Ureter (tissue), 1 donor: Measurements from ENCODE around the gene PKMYT1. TPM values are rescaled to one million over a fixed set of nuclear protein-coding genes. Genes with fewer than 3 reads are reported as not detected.

ENCODE experiments used
- DNase-seq: peaks from one replicate; pipeline ENCODE4 v3.0.0-alpha.2; 2020; ENCODE audit warnings: low spot score
- total RNA-seq: library from RNA; stranded (reverse); gene quantifications from one replicate; pipeline ENCODE4 v1.2.4, GENCODE V29; 2023
- donor health status: DM: yes; HTN: yes; CAD: no.

The PKMYT1 gene
- total RNA-seq, 1 donor from 2014 or later = 2.2 TPM

DNA sequence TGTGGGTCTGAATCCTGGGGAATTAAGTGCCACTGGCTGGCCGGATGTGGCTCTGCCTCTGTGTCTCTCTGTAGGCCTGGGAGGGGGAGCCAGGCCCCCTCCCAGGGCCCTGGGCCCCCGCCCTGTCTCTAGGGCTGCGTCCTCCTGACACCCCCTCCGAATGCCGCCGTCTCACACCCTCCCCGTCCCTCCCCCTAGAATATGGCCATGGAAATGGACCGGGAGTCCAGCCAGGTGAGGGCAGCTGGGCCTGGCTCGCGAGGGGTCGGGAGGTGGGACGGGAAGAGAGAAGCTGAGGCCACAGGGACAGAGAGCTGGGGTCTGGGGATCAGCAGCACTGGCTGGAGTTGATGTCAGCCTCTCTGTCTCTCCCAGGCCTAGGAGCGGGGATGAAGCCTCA, 16.1 kb upstream of the PKMYT1 start:
- DNase-seq = no peak

- no peak for DNase-seq
Measured at GRCh38 chr16:2992383-2993081, 12.3 kb upstream of the PKMYT1 start.

GRCh38 chr16:2991566-2992261, 11.5 kb upstream of the PKMYT1 start:
- no peak for DNase-seq

DNA sequence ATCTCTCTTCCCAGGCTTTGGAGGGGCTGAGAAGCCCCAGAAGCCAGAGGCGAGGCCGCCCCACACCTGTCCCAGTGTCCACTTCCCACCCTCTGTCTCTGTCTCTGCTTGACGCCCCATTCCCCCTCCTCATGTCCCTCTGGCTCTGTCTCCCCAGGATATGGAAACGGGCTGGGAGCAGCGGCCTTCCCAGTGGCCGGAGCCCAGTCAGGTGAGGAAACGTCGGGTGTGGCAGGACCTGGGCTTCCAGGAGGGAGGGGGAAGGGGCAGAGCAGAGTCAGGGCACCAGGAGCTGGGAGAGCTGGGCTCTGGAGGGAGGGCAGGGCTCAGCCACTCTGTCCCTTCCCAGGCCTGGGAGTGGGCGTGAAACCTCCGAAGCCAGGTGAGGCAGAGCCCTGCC, 10.6 kb upstream of the PKMYT1 start:
- DNase-seq = no peak

- DNase-seq = no peak
Measured at GRCh38 chr16:2988590-2989099, 8.4 kb upstream of the PKMYT1 start.

GRCh38 chr16:2987833-2988232, 7.6 kb upstream of the PKMYT1 start:
- DNase-seq = no peak

DNA sequence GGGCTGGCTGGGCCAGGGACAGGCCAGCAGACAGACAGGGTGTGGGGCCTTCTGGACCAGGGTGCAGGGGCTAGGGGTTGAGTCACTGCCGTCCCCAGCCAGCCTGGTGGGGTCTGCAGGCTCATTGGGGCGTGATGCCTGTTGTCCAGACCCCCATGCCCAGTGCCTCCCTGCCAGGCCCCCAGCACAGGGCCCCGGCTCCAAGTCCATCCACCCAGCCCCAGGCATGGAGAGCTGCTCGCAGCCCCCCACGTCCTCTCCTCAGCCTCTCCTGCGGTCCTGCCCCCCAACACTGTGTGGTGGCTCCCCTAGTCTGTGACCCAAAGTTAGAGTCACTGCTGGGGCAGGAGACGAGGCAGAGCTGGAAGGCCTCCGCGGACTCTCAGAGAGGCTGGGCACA, 7.0 kb upstream of the PKMYT1 start:
- DNase-seq = no peak

- no peak for DNase-seq
Measured at GRCh38 chr16:2986623-2987188, 6.5 kb upstream of the PKMYT1 start.

DNA sequence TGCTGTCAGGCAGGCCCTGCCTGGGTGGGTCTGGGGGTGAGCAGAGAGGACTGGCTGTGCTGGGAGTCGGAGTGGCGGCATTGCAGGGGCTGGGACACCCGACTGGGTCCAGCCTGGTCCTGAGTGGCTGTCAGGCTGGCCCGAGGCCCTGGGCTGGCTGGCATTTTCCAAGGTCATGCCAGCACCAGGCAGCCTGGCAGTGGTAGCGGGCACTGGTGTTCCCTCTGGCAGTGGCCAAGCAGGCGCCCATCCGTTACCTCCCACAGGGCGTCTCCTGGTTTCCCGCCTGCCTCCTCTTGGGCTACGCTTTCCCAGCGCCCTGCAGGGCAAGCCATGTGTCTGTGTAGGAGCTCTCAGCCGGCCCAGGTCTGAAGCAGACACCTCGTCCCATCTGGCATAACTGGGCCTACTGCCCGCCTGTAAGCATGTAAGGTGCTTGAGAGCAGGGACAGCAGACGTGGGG, 5.7 kb upstream of the PKMYT1 start:
- no peak for DNase-seq

DNA sequence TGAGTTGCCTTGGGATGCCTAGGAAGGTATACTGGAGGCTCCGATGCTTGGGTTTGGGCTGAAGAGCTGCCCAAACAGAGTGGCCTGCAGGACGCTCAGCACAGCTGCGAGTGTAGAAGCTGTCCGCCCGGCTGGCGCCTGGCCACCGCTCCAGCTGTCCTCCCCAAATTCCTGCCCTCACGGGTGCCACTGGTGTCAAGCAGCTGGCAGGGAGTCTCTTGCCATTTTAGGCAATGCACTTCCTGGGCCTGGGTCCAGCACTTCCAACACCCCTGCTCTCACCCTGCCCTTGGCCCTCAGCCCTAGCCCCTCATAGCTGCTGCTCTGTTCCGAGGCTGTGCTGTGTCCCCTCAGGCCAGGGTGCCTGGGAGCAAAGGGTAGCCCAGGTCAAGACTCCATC, 5.2 kb upstream of the PKMYT1 start:
- no peak for DNase-seq

DNA sequence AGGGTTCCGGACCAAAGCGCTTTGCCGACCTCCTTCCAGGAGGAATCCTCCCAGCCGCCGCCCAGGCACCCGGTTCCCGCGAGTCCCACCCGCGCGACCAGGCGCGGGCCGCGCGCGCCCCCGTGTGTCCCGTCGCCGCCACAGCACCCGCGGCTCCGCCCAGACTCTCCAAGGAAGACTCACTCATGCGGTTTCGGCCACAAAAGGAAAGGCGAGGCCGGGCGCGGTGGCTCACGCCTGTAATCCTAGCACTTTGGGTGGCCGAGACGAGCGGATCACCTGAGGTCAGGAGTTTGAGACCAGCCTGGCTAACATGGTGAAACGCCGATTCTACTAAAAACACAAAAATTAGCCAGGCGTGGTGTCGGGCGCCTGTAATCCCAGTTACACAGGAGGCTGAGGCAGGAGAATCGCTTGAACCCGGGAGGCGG, 3.5 kb upstream of the PKMYT1 start:
- DNase-seq = peak; percentile 86

- no peak for DNase-seq
Measured at GRCh38 chr16:2982402-2982801, 2.2 kb upstream of the PKMYT1 start.

- DNase-seq = no peak
Measured at GRCh38 chr16:2981899-2982250, 1.6 kb upstream of the PKMYT1 start.

DNA sequence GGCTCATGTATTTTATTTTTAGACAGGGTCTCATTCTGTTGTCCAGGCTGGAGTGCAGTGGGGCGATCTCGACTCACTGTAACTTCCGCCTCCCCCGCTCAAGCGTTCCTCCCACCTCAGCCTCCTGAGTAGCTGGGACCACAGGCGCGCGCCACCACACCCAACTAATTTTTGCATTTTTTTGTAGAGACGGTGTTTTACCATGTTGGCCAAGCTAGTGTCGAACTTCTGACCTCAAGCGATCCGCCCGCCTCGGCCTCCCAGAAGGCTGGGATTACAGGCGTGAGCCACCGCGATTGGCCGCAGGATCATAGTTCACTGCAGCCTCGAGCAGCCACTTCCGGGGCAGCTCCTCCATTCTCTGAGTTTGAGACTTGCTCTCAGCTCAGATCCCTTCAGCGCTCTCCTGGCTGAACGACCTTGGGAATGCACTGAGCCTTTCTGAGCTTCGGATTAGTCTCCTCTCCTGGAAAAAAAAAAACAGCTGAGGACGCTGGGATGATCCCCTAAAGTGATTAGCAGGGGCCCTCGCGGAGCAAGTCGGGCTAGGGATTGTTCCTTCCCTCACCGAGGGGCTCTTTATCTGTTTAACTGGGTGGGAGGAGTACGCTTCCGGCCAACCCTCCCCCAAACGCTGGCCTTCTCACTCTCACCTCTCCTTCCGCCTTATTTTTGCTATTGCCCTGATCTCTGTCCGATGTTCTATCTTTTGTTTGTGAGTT, 1.1 kb upstream of the PKMYT1 start:
- no peak for DNase-seq

GRCh38 chr16:2979669-2980226, 498 bp downstream of the PKMYT1 start:
- DNase-seq = no peak

DNA sequence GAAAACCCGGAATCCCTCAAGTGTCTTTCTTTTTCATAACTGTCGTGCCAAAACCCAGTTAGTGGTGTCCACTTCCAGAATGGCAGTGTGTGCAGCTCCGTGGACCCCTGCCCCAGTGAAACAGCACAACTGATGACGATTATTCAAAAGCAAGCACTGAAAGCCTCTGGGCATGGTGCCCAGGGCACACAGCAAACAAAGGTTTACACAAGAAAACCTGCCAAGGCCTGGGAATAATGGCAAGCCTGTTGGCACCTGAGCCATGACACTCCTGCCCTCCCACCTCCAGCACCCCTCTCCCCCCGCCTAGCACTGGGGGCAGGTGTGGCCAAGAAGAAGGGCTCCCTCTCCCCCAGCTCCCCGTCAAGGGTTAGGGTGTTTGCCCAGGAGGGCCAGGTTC, 2.8 kb downstream of the PKMYT1 start:
- no peak for DNase-seq

DNA sequence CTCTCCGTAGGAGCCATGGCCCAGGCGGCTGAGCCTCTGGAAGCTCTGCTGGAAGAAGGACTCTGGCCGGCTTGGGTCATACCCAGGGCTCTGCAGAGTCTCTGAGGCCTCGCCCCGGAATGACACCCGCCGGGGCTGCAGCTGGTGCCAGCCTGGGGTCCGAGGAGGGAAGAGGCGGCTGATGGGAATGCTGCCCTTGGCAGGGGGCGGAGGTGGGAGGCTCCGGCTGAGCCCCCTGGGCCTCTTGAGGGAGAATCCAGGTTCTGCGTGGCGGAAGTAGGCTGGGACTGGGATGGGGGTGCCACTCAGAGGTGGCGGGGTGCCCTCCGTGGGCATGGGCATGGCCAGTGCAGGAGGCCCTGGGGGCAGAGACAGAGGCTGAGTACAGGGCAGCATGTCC, 3.6 kb downstream of the PKMYT1 start:
- no peak for DNase-seq

- no peak for DNase-seq
Measured at GRCh38 chr16:2976201-2976600, 4.0 kb downstream of the PKMYT1 start.

- DNase-seq = no peak
Measured at GRCh38 chr16:2975161-2975795, 5.0 kb downstream of the PKMYT1 start.

- no peak for DNase-seq
Measured at GRCh38 chr16:2974319-2975056, 5.8 kb downstream of the PKMYT1 start.
